CD14-positive monocyte (primary cell): Measurements from ENCODE around the gene OR51D1. TPM values are rescaled to one million over a fixed set of nuclear protein-coding genes. Genes with fewer than 3 reads are reported as not detected.

Source experiments
- DNase-seq, 3 donors: peaks; one replicate each; pipeline ENCODE4 v3.0.0-alpha.2; 2011 to 2022
- H2AFZ ChIP-seq: 2 replicates; pipeline ENCODE4 v1.6.0; 2012; ENCODE audit warnings: mild to moderate bottlenecking, low read depth, low read length, inconsistent platforms; ENCODE audit not compliant: insufficient read depth, poor library complexity, severe bottlenecking
- H3K27ac ChIP-seq, 2 donors: 1 replicate in 1 of 2; 2 replicates in 1 of 2; pipeline ENCODE4 v1.5.1; 2012 to 2013; ENCODE audit warnings: low read length in 2 of 2, control low read depth in 1 of 2, inconsistent platforms in 1 of 2, low read depth in 1 of 2, mild to moderate bottlenecking in 1 of 2
- H3K27me3 ChIP-seq, 2 donors: one replicate each; pipeline versions ENCODE4 v1.6.0 to v1.6.1; 2011 to 2013; ENCODE audit warnings: low read length in 2 of 2; ENCODE audit not compliant: control insufficient read depth in 2 of 2, insufficient read depth in 2 of 2
- H3K36me3 ChIP-seq, 2 donors: replicated peaks in 1 of 2; 1 replicate in 1 of 2; 2 replicates in 1 of 2; pipeline versions ENCODE4 v1.5.1 to v1.6.1; 2012 to 2013; ENCODE audit warnings: low read length in 2 of 2, control low read depth in 1 of 2, inconsistent platforms in 1 of 2, mild to moderate bottlenecking in 1 of 2; ENCODE audit not compliant: insufficient read depth in 2 of 2, control insufficient read depth in 1 of 2
- H3K4me1 ChIP-seq, 2 donors: 1 replicate in 1 of 2; 2 replicates in 1 of 2; pipeline versions ENCODE4 v1.5.1 to v1.6.1; 2012 to 2013; ENCODE audit warnings: low read length in 2 of 2, control low read depth in 1 of 2, inconsistent platforms in 1 of 2, mild to moderate bottlenecking in 1 of 2, moderate library complexity in 1 of 2; ENCODE audit not compliant: insufficient read depth in 2 of 2, control insufficient read depth in 1 of 2
- H3K4me2 ChIP-seq: replicated peaks from 2 replicates; pipeline ENCODE3; 2012; ENCODE audit warnings: low read length, moderate library complexity, mild to moderate bottlenecking; ENCODE audit not compliant: poor library complexity, severe bottlenecking; ENCODE audit errors: extremely low read depth
- H3K4me3 ChIP-seq, 3 experiments: fragments of 200-600 bp in 1 of 3; sonication (generic) in 1 of 3; replicated peaks in 1 of 3; 1 replicate in 2 of 3; 2 replicates in 1 of 3; pipeline ENCODE4 v1.5.1; 2011 to 2013; ENCODE audit warnings: low read length in 3 of 3, mild to moderate bottlenecking in 3 of 3, control low read depth in 2 of 3, low read depth in 2 of 3, inconsistent platforms in 1 of 3, moderate library complexity in 1 of 3
- H3K79me2 ChIP-seq: 2 replicates; pipeline ENCODE4 v1.6.0; 2012; ENCODE audit warnings: mild to moderate bottlenecking, control low read depth, inconsistent platforms, low read length, moderate library complexity; ENCODE audit not compliant: insufficient read depth
- H3K9ac ChIP-seq: 2 replicates; pipeline ENCODE4 v1.6.0; 2017; ENCODE audit warnings: low read length, mild to moderate bottlenecking; ENCODE audit not compliant: insufficient read depth, poor library complexity, severe bottlenecking
- H3K9me3 ChIP-seq, 2 donors: replicated peaks in 1 of 2; 1 replicate in 1 of 2; 2 replicates in 1 of 2; pipeline versions ENCODE4 v1.5.1 to v1.6.1; 2012 to 2013; ENCODE audit warnings: low read length in 2 of 2, control low read depth in 1 of 2; ENCODE audit not compliant: control insufficient read depth in 1 of 2, insufficient read depth in 1 of 2
- H4K20me1 ChIP-seq: 2 replicates; pipeline ENCODE4 v1.6.0; 2012; ENCODE audit warnings: mild to moderate bottlenecking, low read length, control low read depth, moderate library complexity; ENCODE audit not compliant: insufficient read depth
- H3K27ac Mint-ChIP-seq, 7 donors: one replicate each; pipeline ENCODE4 v1.8.0; 2020; ENCODE audit warnings: mild to moderate bottlenecking in 7 of 7, mixed read lengths in 7 of 7, moderate library complexity in 6 of 7, inconsistent platforms in 2 of 7
- H3K27me3 Mint-ChIP-seq, 3 donors: one replicate each; pipeline ENCODE4 v1.8.0; 2021 to 2022; ENCODE audit warnings: low read depth in 3 of 3, mild to moderate bottlenecking in 3 of 3, mixed read lengths in 3 of 3, moderate library complexity in 3 of 3, inconsistent platforms in 1 of 3
- H3K36me3 Mint-ChIP-seq, 2 donors: one replicate each; pipeline ENCODE4 v1.8.0; 2020; ENCODE audit warnings: mixed read lengths in 2 of 2, inconsistent platforms in 1 of 2, mild to moderate bottlenecking in 1 of 2
- H3K4me1 Mint-ChIP-seq: one replicate; pipeline ENCODE4 v1.8.0; 2020; ENCODE audit warnings: mild to moderate bottlenecking, mixed read lengths
- H3K4me3 Mint-ChIP-seq, 2 donors: one replicate each; pipeline ENCODE4 v1.8.0; 2020; ENCODE audit warnings: mild to moderate bottlenecking in 2 of 2, mixed read lengths in 2 of 2, moderate library complexity in 1 of 2
- H3K9me3 Mint-ChIP-seq, 7 donors: one replicate each; pipeline ENCODE4 v1.8.0; 2020 to 2022; ENCODE audit warnings: mixed read lengths in 7 of 7, mild to moderate bottlenecking in 6 of 7, moderate library complexity in 6 of 7, inconsistent platforms in 2 of 7
- CTCF ChIP-seq: fragments of 200-600 bp; IDR thresholded peaks from one replicate; pipeline ENCODE4 v1.8.0; 2022; ENCODE audit warnings: antibody characterized with exemption, mild to moderate bottlenecking
- WGBS: methylation state at CpG from one replicate; pipeline ENCODE4 v1.1.5; 2013; ENCODE audit warnings: missing lambda C conversion rate; ENCODE audit not compliant: insufficient coverage; 5-methylcytosine and 5-hydroxymethylcytosine counted together
- intact Hi-C, 2 donors: fragments of 100-400 bp; cut with micrococcal nuclease; formaldehyde crosslinking; loops; one replicate each; pipeline versions ENCODE4 v1.15.0 to v1.15.1; 2023
- polyA plus RNA-seq, 3 donors: library from polyadenylated mRNA; depleted of rRNA in 1 of 3; unstranded in 2 of 3; stranded (reverse) in 1 of 3; fragments of 300-500 nt in 2 of 3; fragments of >200 nt in 1 of 3; fragmentation: Illumina TruSeq in 2 of 3; gene quantifications; 1 replicate in 2 of 3; 2 replicates in 1 of 3; pipeline ENCODE4 v1.2.3, GENCODE V29; 2012 to 2021

Gene OR51D1
- polyA plus RNA-seq, 3 donors, result not detected

GRCh38 chr11:4619514-4619913, 17.8 kb upstream of the OR51D1 start:
- no peaks in the 10 kb centered on the region for H3K4me1 ChIP-seq
- no peak overlapping the region for H3K4me3 Mint-ChIP-seq
- peaks cover 2 to 3% of the 10 kb centered on the region in 2 donors for H3K27me3 ChIP-seq
- no peak overlapping the region for H3K27ac ChIP-seq
- no peaks in the 10 kb centered on the region for H4K20me1 ChIP-seq
- no peak overlapping the region for H3K9ac ChIP-seq
- H3K27me3 Mint-ChIP-seq, result peaks cover 2 to 6% (median 3%) of the 10 kb centered on the region in 3 donors
- no peak overlapping the region for H3K4me2 ChIP-seq
- 72% methylated on average over 6 of the region's 9 CpGs for WGBS
- TF ChIP-seq CTCF, result no peak
- no peak for DNase-seq
- H3K79me2 ChIP-seq, result no peaks in the 10 kb centered on the region
- H3K36me3 Mint-ChIP-seq, result no peaks in the 10 kb centered on the region
- no peak overlapping the region for H3K4me3 ChIP-seq
- peaks cover 0 to 7% (median 0%) of the 10 kb centered on the region in 7 donors for H3K9me3 Mint-ChIP-seq
- H3K9me3 ChIP-seq, result no peaks in the 10 kb centered on the region
- H3K4me1 Mint-ChIP-seq, result no peaks in the 10 kb centered on the region
- no peaks in the 10 kb centered on the region for H3K36me3 ChIP-seq
- no peak overlapping the region for H3K27ac Mint-ChIP-seq
- H2AFZ ChIP-seq, result no peak overlapping the region
- intact Hi-C loops, result no loop called here

GRCh38 chr11:4626207-4627099, 10.8 kb upstream of the OR51D1 start:
- no peak overlapping the region for H2AFZ ChIP-seq
- 70% methylated on average over 7 of the region's 15 CpGs for WGBS
- Mint-ChIP-seq H3K4me3 (no peak overlapping the region), H3K27ac (peak overlapping the region in 1 of 7 donors; percentile 1), H3K27me3 (peaks cover 6 to 13% (median 6%) of the 10 kb centered on the region in 3 donors), H3K4me1 (no peaks in the 10 kb centered on the region), H3K9me3 (peaks cover 6 to 23% (median 18%) of the 10 kb centered on the region in 7 donors), H3K36me3 (no peaks in the 10 kb centered on the region)
- H3K4me2 ChIP-seq, result no peak overlapping the region
- no peak overlapping the region for H3K4me3 ChIP-seq
- no peaks in the 10 kb centered on the region for H3K36me3 ChIP-seq
- no peaks in the 10 kb centered on the region for H3K4me1 ChIP-seq
- peak; percentile 9 to 48 (median 34) for DNase-seq
- H3K9ac ChIP-seq, result no peak overlapping the region
- no peaks in the 10 kb centered on the region for H3K27me3 ChIP-seq
- H3K9me3 ChIP-seq, result peaks cover 17% of the 10 kb centered on the region in 2 donors
- intact Hi-C loops, result no loop called here
- no peaks in the 10 kb centered on the region for H3K79me2 ChIP-seq
- H3K27ac ChIP-seq, result no peak overlapping the region
- TF ChIP-seq CTCF, result peak; percentile 66
- H4K20me1 ChIP-seq, result no peaks in the 10 kb centered on the region
